ENCODE data around the gene CDC14A.
"Not testable (repeated sequence)": the region's sequence is repeated elsewhere in the genome, so short reads cannot be mapped to it uniquely, and the experiment has no call there.

The CDC14A gene, protein sequence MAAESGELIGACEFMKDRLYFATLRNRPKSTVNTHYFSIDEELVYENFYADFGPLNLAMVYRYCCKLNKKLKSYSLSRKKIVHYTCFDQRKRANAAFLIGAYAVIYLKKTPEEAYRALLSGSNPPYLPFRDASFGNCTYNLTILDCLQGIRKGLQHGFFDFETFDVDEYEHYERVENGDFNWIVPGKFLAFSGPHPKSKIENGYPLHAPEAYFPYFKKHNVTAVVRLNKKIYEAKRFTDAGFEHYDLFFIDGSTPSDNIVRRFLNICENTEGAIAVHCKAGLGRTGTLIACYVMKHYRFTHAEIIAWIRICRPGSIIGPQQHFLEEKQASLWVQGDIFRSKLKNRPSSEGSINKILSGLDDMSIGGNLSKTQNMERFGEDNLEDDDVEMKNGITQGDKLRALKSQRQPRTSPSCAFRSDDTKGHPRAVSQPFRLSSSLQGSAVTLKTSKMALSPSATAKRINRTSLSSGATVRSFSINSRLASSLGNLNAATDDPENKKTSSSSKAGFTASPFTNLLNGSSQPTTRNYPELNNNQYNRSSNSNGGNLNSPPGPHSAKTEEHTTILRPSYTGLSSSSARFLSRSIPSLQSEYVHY

DNA sequence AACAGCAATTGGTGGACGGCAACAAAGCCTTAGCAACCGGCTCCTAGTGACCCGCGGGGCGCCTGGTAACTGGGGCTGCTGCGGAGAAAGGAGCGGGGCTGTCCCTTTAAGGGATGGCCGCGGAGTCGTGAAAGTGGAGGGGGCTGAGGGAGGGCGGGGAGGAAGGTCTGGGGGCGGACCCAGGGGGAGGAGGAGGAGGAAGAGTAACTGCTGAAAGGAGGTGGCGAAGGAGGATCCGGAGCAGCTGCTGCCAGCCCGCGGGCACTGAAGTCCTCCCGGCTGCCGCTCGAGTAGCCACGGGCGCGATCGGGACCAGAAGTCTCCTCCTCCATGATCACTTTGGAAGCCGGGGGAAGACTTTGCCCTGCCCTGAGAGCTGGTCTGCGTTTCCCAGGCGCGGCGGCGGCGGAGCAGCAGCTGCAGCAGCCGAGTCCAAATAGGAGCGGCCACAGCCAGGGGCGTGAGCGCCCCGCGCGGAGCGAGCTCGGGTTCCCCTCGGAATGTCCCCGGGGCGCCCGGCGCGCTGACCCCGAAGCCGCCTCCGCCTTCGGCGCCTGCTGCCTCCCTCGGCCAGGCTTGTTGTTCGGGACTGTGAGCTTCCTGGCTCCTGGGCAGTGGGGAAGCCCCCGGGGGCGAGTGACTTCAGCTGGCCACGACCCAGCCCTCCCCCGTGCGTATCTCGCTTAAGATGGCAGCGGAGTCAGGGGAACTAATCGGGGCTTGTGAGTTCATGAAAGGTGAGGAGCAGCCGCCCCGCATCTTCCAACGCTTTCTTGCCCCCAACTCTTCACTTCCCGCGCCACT lies at the start of gene CDC14A:
TSS of gene CDC14A (plus strand) at position 240 of the 804 bp plus-strand sequence. CDS start at position 689, 449 bp downstream.
- peak; percentile 63 for DNase-seq

DNA sequence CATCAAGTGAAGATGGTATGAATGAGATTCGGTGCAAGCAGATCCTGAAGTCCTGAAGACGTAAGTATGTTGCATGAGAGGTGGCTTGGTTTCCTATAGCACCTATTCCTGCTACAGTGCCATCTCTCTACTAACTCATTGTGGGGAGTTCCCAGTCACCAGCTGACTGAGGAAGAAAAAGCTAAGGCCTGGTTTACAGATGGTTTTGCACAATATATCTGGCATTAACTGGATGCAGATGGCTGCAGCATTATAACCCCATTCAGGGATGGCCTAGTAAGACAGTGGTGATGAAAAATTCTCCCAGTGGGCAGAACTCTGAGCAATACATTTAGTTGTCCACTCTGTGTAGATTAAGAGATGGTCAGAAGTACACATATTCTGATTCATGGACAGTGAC lies 49.6 kb upstream of the CDC14A start:
- DNase-seq: no peak

DNA sequence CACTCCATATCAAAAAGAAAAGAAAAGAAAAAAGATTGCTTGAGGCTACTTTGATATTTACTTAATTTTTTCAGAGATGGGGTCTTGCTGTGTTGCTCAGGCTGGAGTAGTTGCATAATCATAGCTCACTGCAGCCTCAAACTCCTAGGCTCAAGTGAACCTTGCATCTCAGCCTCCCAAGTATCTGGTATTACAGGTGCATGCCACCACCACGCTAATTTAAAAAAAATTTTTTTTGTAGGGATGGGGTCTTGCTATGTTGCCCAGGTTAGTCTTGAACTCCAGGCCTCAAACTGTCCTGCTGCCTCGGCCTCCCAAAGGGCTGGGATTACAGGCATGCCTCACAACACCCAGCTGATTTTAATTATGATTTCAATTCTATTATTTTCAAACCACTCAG lies 48.1 kb upstream of the CDC14A start:
- no peak for DNase-seq

DNA sequence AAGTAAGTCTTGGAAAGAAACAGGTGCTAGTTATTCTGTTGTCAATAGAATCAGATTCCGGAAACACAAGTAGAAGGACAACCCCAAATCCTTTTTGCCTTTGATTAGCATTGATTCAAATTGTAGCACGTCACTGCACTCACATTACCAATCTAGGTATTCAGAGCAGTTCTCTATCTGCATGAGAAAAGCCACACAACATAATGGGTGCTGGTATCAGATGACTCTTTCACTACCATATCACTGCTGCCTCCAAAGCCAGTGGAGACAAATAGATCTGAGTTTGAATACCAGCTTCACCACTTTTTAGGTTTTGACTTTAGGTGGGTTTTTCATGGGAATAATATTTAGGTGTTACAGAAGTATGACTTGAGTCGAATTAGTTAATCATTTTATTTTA lies 47.4 kb upstream of the CDC14A start:
- DNase-seq: no peak

DNA sequence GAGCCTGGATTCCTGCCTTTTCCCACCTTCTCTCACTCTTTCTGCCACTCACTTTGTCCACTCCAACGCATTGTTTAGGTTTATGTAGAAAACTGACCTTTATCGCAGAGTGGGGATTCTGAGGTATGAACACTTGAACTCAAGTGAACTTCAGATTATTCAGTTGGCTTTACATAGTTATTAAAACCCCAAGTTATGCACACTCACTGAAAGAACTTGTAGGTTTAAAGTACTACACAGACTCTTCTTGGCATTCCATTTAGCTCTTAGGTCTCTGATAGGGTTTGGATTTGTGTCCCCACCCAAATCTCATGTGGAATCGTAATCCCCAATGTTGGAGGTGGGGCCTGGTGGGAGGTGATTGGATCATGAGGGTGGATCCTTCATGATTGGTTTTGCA lies 46.4 kb upstream of the CDC14A start:
- DNase-seq: no peak

DNA sequence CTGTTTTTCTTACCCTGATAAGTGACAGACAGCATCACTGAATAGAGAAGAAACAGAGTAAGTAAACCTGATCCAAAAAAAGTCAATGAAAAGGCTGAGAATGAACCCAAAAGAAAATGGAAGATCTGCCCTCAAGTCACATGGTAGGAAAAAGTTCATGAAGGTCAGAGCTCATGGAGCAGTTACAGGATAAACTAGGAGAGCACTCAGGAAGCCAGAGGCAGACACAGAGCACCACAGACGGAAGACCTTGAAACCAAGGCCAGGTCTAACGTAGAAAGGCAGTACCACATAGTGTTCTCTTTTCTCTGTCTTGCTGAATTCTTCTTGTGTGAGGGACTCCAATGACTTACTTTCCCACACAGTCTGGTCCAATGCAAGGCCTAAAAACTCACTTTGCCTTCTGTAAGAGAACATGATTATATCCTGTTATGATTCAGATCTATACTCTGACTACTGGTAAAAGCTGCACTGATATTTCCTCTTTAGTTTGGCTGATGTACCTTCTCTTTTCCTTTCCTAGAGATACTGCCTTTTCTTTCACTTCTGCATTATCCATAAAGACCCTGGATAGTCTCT lies 45.5 kb upstream of the CDC14A start:
- no peak for DNase-seq

DNA sequence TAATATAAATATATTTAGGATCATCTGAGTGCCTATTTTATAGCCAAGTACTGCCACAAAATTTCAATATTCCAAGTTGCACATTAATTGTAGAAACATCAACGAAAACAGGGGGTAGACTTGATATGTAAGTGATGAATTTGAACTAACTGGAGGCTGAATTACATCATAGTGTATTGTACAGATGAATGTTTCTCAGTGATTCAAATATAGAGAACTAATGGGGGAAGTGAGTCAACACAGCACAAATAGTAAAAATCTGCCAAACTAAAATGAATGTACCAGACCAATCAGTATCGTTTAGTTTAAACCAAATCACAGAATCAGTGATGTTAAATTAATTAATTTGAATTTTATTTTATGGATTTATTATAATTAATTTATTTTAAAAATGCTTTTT lies 43.5 kb upstream of the CDC14A start:
- no peak for DNase-seq

DNA sequence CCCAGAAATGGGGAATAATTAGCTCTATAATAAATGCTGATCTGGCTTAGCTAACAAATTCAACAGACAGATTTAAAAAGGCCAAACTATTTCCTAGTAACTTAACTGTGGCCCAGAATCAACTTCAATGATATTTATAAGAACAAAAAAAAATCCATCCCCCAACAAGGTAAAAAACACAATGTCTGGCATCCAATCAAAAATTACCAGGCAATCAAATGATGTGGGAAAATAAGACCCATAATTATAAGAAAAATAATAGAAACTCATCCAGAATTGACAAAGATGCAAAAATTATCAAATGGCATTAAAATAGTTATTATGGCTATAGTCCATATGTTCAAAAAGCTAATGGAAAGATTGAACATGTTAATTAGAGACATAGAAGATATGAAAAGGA lies 42.4 kb upstream of the CDC14A start:
- no peak for DNase-seq

DNA sequence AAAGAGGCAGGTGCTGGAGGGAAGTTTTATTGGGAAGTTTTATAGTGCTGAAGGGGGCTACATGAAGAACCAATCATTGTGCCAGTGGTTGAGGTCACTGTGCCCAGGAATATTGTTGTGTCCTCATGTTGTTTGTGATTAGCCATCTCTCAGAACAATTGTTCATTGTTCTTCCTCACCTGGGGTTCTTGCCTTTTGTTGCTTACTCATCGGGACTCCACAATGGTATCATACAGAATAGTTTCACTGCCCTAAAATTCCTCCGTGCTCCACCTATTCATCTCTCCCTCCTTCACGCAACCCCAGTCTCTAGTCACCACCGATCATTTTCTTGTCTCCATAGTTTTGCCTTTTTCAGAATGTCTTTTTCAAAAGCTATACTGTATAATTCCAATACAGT lies 38.9 kb upstream of the CDC14A start:
- DNase-seq: no peak

DNA sequence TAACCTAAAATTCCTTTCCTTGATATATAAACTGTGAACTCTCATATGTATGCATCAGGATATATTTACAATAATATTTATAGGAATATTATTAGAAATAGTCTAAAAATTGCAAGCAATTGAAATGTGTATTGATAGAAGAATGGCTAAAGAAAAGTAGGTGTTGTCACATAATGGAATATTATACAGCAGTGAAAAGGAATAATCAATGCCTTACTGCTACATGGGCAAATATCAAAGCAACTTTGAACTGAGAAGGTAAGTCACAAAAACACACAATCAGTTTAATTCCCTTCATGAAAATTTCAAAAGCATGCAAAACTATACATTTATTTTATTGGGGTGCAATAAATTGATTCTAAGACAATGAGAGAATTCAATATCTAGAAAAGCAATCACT lies 35.7 kb upstream of the CDC14A start:
- DNase-seq: no peak

DNA sequence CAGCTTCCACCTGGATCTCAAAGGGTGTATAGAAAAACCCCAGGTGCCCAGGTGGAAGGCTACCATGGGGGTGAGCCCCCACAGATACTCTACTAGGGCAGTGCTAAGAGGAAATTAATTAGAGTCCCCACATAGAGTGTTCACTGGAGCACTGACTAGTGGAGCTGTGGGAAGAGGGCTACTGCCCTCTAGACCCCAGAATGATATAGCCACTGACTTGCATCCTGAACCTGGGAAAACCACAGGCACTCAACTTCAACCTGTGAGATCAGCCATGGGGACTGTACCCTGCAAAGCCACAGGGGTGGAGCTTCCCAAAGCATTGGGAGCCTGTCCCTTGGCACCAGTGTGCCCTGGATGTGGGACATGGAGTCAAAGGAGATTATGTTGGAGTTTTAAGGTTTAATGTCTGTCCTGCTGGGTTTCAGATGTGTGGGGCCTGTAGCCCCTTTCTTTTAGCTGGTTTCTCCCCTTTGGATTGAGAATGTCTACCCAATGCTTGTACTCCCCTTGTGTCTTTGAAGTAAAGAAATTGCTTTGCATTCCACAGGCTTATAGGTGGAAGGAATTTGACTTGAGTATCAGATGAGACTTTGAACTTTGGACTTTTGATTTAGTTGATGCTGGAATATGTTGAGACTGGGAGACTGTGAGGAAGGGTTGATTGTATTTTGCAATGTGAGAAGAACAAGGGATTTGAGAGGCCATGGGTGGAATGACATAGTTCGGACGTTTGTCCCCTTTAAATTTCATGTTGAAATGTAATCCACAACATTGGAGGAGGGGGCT lies 31.8 kb upstream of the CDC14A start:
- DNase-seq: no peak

DNA sequence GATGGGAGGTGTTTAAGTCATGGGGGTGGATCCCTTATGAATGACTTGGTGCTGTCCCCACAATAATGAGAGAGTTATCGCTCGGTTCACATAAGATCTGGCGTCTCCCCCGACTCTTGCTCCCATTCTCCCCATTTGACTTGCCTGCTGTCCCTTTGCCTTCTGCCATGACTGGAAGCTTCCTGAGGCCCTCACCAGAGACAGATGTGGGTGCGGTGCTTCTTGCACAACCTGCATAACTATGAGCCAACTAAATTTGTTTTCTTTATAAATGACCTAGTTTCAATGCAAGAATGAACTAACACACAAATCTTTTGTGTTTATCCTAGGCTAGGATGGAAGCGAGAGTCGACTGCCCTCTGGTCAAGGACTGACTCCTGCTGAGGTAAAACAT lies 31.2 kb upstream of the CDC14A start:
- no peak for DNase-seq

DNA sequence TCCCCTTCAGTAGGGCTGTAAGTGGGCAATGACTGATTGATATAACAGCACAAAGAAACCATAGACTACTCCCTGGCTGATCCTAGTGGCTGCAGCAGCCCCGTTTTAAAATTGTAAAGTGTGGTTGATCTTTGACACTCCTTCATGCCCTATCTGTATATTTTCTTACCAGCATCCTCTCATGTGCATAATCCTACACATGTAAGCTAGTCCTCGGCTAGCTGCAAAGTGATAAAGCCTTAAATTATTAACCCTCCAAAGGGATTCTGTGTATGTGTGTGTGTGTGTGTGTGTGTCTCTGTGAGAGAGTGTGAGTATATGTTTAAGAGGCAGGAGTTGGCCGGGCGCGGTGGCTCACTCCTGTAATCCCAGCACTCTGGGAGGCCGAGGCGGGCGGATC lies 30.8 kb upstream of the CDC14A start:
- DNase-seq: no peak

DNA sequence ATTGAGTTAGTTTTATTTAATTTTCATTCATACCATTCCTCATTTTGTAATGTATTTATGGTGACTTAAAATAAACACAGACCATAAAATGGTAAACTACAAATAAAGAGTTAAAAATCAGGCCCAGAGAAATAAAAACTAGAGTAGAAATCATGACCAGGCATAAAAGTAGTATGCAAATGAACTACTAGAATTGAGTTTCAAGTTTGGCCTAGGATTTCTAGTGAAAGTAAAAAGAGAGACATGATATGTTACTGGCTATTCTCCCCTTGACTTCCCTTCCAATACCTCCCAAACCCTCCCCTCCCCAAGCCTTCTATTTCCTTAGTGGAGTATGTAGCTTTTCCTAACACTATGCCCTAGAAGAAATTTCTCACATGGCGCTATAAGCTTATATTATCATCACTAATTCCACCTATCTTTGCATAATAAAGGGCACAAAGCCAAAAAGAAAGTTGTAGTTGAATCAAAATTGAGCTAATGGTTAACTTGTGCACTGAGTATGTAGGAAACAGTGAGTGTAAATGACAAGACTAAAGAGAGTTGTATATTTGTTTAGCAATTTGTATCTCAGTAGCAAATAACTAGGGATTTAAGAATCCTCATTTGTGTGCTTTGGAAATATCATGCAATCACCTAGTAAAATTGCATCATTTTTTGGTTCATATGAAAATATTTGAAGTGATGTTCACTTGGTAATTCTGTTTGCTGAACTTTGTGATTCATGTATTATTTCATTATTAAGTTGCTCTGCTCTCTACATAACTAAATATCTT lies 29.7 kb upstream of the CDC14A start:
- DNase-seq: no peak

DNA sequence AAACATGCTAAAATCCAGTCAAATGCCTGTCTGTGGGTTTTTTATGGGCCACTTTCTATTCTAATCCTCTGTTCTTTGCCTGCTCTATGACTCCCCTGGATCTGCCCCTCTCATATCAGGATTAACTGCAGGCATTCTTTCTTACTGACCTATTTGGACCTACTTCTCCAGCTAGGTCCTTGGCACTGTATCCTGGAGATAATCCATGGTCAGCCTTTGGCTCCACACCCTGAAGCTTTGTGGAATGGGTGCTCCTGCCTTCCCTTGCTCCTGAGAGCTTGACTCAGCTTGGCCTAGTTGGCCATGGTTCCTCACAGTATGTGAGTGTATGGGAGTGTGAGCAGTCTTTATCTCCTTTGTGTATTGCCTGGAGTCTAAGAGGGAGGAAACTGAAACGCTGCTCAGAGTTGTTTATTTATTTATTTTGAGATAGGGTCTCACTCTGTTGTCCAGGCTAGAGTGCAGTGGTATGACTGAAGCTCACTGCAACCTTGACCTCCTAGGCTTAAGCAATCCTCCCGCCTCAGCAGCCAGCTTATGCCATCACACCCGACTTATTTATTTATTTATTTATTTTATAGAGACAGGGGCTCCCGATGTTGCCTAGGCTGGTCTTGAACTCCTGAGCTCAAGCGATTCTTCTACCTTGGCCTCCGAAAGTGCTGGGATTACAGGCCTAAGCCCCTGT lies 28.7 kb upstream of the CDC14A start:
- DNase-seq: no peak

DNA sequence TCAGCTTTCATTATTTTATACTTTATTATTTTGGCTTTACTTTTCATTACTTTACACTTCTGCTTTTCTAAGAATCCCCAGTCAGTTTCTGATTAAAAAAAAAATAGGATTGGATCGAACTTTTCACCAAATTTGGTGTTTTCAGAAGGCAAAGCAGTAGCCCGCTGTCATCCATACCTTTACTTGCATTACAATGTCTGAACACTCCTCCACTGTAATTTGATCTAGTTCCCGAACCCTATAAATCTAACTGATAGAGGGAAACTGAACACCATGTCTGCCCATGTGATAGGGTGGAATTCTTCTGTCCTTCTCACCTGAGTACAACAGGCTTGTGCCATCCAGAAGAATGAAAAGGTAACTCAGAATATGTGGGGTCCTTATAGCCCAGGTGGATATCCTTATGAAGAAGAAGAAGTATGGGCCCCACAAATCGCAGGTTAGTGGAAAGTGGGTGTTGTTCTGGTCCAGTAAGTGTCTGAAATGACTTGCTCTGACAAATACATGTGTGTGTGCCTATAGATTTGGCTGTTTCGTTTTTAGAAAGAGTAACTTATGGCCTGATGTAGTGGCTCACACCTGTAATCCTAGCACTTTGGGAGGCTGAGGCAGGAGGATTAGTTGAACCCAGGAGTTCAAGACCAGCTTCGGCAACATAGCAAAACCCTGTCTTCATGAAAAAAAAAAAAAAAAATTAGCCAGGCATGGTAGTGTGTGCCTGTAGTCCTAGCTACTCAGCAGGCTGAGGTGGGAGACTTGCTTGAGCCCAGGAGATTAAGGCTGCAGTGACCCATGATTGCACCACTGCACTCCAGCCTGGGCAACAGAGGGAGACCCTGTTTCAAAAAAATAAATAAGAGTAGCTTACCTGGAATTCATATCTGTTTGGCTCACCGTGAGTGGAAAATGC lies 26.6 kb upstream of the CDC14A start:
- DNase-seq: no peak

DNA sequence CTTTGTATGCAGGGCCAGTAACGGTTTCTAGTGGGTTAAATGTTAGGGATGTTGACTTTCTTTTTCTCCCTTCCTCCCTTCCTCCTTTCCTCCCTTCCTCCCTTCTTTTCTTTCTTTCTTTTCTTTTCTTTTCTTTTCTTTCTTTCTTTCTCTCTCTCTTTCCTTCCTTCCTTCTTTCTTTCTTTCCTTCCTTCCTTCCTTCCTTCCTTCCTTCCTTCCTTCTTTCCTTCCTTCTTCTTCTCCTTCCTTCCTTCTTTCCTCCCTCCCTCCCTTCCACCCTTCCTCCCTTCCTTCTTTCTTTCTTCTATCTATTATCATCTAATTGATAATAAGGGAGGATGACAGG lies 26.0 kb upstream of the CDC14A start:
- not testable (repeated sequence) for DNase-seq

DNA sequence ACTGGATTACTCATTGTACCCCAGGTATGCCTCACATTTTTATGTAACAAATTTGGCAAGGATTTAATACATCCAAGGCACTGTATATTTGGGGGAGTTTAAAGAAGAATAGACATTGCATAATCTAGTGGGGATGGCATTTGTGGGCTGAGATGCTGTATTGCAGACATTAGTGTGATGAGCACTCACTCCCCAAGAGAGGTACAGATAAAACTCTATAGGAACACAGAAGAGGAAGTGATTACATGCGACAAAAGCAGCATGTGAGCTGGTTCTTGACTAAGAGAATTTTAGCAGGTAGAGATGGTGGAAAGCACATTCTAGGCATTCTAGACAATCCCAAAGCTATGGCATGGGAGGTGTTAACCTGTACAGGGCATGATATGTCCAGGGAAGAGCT lies 24.2 kb upstream of the CDC14A start:
- no peak for DNase-seq

DNA sequence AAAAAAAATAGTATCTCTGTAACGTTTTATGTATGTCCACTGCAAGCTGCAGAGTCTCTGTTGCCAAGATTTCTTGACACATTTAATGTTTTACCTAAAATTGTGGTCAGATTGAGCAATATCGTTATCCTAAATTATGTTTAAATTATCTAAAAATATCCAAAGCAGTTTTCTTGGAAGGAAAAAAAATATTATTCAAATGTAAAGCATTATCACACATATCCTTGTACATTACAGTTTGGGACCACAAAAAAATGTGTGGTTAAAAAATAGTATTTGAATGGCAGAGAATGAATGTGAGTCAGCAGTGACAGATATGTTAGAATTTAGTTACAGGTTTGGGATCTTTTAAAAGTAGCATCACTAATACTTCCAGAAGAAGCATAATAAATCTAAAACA lies 21.2 kb upstream of the CDC14A start:
- DNase-seq: not testable (repeated sequence)

DNA sequence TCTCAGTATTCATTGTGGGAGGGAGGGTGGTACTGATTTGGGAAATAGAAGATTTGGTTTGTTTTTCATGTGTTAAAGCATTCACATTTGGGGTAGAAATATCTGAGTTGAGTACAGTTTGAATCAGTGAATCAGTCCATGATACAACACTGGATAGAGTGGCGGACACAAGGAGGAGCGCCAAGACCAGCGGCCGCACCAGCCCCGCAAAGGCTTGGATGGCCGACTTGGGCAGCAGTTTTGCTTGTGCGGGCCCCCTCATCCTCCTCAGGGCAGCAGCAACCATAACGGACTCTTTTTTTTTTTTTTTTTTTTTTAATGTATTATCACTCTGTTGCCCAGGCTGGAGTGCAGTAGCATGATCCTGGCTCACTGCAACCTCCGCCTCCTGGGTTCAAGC lies 20.0 kb upstream of the CDC14A start:
- no peak for DNase-seq
